Liver (tissue), 9 donors: ENCODE data around the gene TEX261. TPM values are rescaled to one million over a fixed set of nuclear protein-coding genes. Genes with fewer than 3 reads are reported as not detected.
A peak's percentile ranks its signal among the peaks of the same experiment; 100 is the strongest.

Source experiments
- DNase-seq: peaks from one replicate; pipeline ENCODE4 v3.0.0-alpha.2; 2017; ENCODE audit warnings: low spot score
- H3K27ac ChIP-seq, 2 donors: one replicate each; pipeline ENCODE4 v1.7.0; 2013; ENCODE audit warnings: inconsistent platforms in 2 of 2, low read length in 2 of 2, control low read depth in 1 of 2, low read depth in 1 of 2, mild to moderate bottlenecking in 1 of 2
- H3K27me3 ChIP-seq, 4 donors: one replicate each; pipeline versions ENCODE4 v1.6.1 to v1.7.0; 2013; ENCODE audit warnings: low read length in 3 of 4, inconsistent platforms in 1 of 4, mild to moderate bottlenecking in 1 of 4, moderate library complexity in 1 of 4; ENCODE audit not compliant: control insufficient read depth in 4 of 4, insufficient read depth in 4 of 4
- H3K36me3 ChIP-seq, 4 donors: one replicate each; pipeline versions ENCODE4 v1.6.1 to v1.7.0; 2013; ENCODE audit warnings: low read length in 3 of 4, mild to moderate bottlenecking in 3 of 4, low read depth in 1 of 4, moderate library complexity in 1 of 4; ENCODE audit not compliant: control insufficient read depth in 4 of 4, insufficient read depth in 3 of 4
- H3K4me1 ChIP-seq, 4 donors: one replicate each; pipeline versions ENCODE4 v1.6.1 to v1.7.0; 2013; ENCODE audit warnings: low read length in 3 of 4, mild to moderate bottlenecking in 3 of 4, moderate library complexity in 1 of 4; ENCODE audit not compliant: control insufficient read depth in 4 of 4, insufficient read depth in 4 of 4
- H3K4me3 ChIP-seq, 3 donors: one replicate each; pipeline versions ENCODE4 v1.6.1 to v1.7.0; 2013; ENCODE audit warnings: low read length in 3 of 3, control low read depth in 1 of 3, low read depth in 1 of 3, mild to moderate bottlenecking in 1 of 3
- H3K9ac ChIP-seq, 2 donors: one replicate each; pipeline ENCODE4 v1.7.0; 2013; ENCODE audit warnings: low read length in 2 of 2, mild to moderate bottlenecking in 2 of 2, moderate library complexity in 2 of 2, control low read depth in 1 of 2, low read depth in 1 of 2
- H3K9me3 ChIP-seq, 4 donors: one replicate each; pipeline versions ENCODE4 v1.6.1 to v1.7.0; 2013; ENCODE audit warnings: low read length in 3 of 4; ENCODE audit not compliant: control insufficient read depth in 4 of 4
- ATF3 ChIP-seq: IDR thresholded peaks from 2 replicates; pipeline ENCODE4 v1.6.1; 2016; ENCODE audit warnings: antibody characterized with exemption
- CTCF ChIP-seq: fragments of 150-350 bp; IDR thresholded peaks from 2 replicates; pipeline ENCODE4 v1.5.1; 2017; ENCODE audit warnings: improper control_type of control experiment, low read depth, low read length; ENCODE audit not compliant: missing input control
- EGR1 ChIP-seq, 2 donors: IDR thresholded peaks; 2 replicates each; pipeline ENCODE4 v1.6.1; 2016 to 2018; ENCODE audit warnings: antibody characterized with exemption in 2 of 2, low read depth in 2 of 2
- FOXA1 ChIP-seq: IDR thresholded peaks from 2 replicates; pipeline ENCODE4 v1.6.1; 2016; ENCODE audit warnings: antibody characterized with exemption
- FOXA2 ChIP-seq: IDR thresholded peaks from 2 replicates; pipeline ENCODE4 v1.6.1; 2016; ENCODE audit warnings: antibody characterized with exemption
- GABPA ChIP-seq, 2 donors: IDR thresholded peaks in 1 of 2; conservative IDR thresholded peaks in 1 of 2; 2 replicates each; pipeline ENCODE4 v1.6.1; 2016; ENCODE audit warnings: antibody characterized with exemption in 2 of 2, mild to moderate bottlenecking in 1 of 2, moderate library complexity in 1 of 2
- HNF4A ChIP-seq, 2 donors: conservative IDR thresholded peaks; 2 replicates each; pipeline ENCODE4 v1.6.1; 2016; ENCODE audit warnings: antibody characterized with exemption in 2 of 2, mild to moderate bottlenecking in 2 of 2
- HNF4G ChIP-seq: IDR thresholded peaks from 2 replicates; pipeline ENCODE4 v1.6.1; 2016; ENCODE audit warnings: antibody characterized with exemption
- JUND ChIP-seq, 2 donors: IDR thresholded peaks; 2 replicates each; pipeline ENCODE4 v1.6.1; 2016; ENCODE audit warnings: antibody characterized with exemption in 2 of 2
- MAX ChIP-seq: IDR thresholded peaks from 2 replicates; pipeline ENCODE4 v1.6.1; 2016; ENCODE audit warnings: antibody characterized with exemption
- NR2F2 ChIP-seq: IDR thresholded peaks from 2 replicates; pipeline ENCODE4 v1.6.1; 2016; ENCODE audit warnings: antibody characterized with exemption
- RAD21 ChIP-seq, 2 donors: IDR thresholded peaks; 2 replicates each; pipeline ENCODE4 v1.6.1; 2016; ENCODE audit warnings: antibody characterized with exemption in 2 of 2, mild to moderate bottlenecking in 2 of 2
- REST ChIP-seq: IDR thresholded peaks from 2 replicates; pipeline ENCODE4 v1.6.1; 2016; ENCODE audit warnings: antibody characterized with exemption, mild to moderate bottlenecking
- RXRA ChIP-seq, 2 donors: IDR thresholded peaks; 2 replicates each; pipeline ENCODE4 v1.6.1; 2017 to 2018; ENCODE audit warnings: antibody characterized with exemption in 2 of 2, mild to moderate bottlenecking in 1 of 2
- SP1 ChIP-seq: IDR thresholded peaks from 2 replicates; pipeline ENCODE4 v1.6.1; 2018; ENCODE audit warnings: antibody characterized with exemption, mild to moderate bottlenecking
- TAF1 ChIP-seq: conservative IDR thresholded peaks from 2 replicates; pipeline ENCODE4 v1.6.1; 2016; ENCODE audit warnings: antibody characterized with exemption, mild to moderate bottlenecking
- YY1 ChIP-seq: IDR thresholded peaks from 2 replicates; pipeline ENCODE4 v1.6.1; 2016; ENCODE audit warnings: antibody characterized with exemption, mild to moderate bottlenecking
- ZBTB33 ChIP-seq: IDR thresholded peaks from 2 replicates; pipeline ENCODE4 v1.6.1; 2016; ENCODE audit warnings: antibody characterized with exemption
- WGBS: extraction: QIAGEN DNeasy Blood & Tissue Kit; methylation state at CpG from one replicate; pipeline ENCODE4 v1.1.7; 2013; 5-methylcytosine and 5-hydroxymethylcytosine counted together
- polyA plus RNA-seq, 2 donors: library from polyadenylated mRNA; stranded (reverse) in 1 of 2; unstranded in 1 of 2; fragments of 200-250 nt in 1 of 2; fragments of >200 nt in 1 of 2; fragmentation: Nextera tagmentation in 1 of 2; extraction: Ambion mirVana in 1 of 2; gene quantifications; one replicate each; pipeline versions ENCODE4 v1.2.1 to v1.2.3, GENCODE V29; 2013 to 2015
- total RNA-seq, 2 donors: library from RNA; depleted of rRNA; stranded (reverse); fragments of >200 nt; gene quantifications; one replicate each; pipeline ENCODE4 v1.2.3, GENCODE V29; 2014
- donor health status: healthy.
- donor health status: healthy.
- donor health status: healthy.
- donor health status: healthy.
- donor health status: healthy.

The TEX261 gene
- total and polyA plus RNA-seq, 4 donors = 14.2 to 54.8 (median 24.4) TPM

GRCh38 chr2:70984576-70985282, 9.9 kb downstream of the TEX261 start:
- TF ChIP-seq ATF3 (no peak), RAD21 (IDR thresholded peaks at IDR 0.05) (peak; percentile 34 to 77), CTCF (peak; percentile 51), JUND (IDR thresholded peaks at IDR 0.05) (no peak), MAX (no peak), NR2F2 (no peak)
- 51% methylated on average over 32 of the region's 32 CpGs for WGBS
- Histone ChIP-seq H3K9ac (no peak overlapping the region), H3K27me3 (no peaks in the 10 kb centered on the region), H3K4me1 (no peaks in the 10 kb centered on the region), H3K4me3 (no peak overlapping the region), H3K9me3 (no peaks in the 10 kb centered on the region), H3K27ac (no peak overlapping the region), H3K36me3 (peaks cover 8 to 41% (median 23%) of the 10 kb centered on the region in 4 donors)
- DNase-seq = peak; percentile 78

GRCh38 chr2:70984228-70984575, 10.5 kb downstream of the TEX261 start:
- TF ChIP-seq NR2F2 = no peak
- no peak for TF ChIP-seq ZBTB33
- TF ChIP-seq MAX = no peak
- no peak for TF ChIP-seq FOXA1
- no peak for TF ChIP-seq ATF3
- no peak for TF ChIP-seq RXRA (IDR thresholded peaks at IDR 0.05)
- no peak for TF ChIP-seq GABPA (IDR thresholded peaks at IDR 0.05 in 1 of 2, conservative IDR thresholded peaks at IDR 0.05 in 1 of 2)
- TF ChIP-seq HNF4A (conservative IDR thresholded peaks at IDR 0.05) = no peak
- TF ChIP-seq REST = no peak
- TF ChIP-seq SP1 = no peak
- TF ChIP-seq YY1 = no peak
- no peak for TF ChIP-seq JUND (IDR thresholded peaks at IDR 0.05)
- no peak for TF ChIP-seq EGR1 (IDR thresholded peaks at IDR 0.05; ENCODE audit: low read depth in 2 of 2)
- TF ChIP-seq CTCF = no peak
- TF ChIP-seq TAF1 = no peak
- no peak for TF ChIP-seq RAD21 (IDR thresholded peaks at IDR 0.05)
- TF ChIP-seq FOXA2 = no peak
- no peak for TF ChIP-seq HNF4G
- DNase-seq = no peak
- WGBS = 92% methylated on average over 3 of the region's 3 CpGs

More at GRCh38 chr2:70984228-70984575, 10.5 kb downstream of the TEX261 start:
- H3K4me3 ChIP-seq = no peak overlapping the region
- H3K9ac ChIP-seq = no peak overlapping the region
- no peaks in the 10 kb centered on the region for H3K4me1 ChIP-seq
- H3K27me3 ChIP-seq = no peaks in the 10 kb centered on the region
- no peaks in the 10 kb centered on the region for H3K9me3 ChIP-seq
- H3K27ac ChIP-seq = no peak overlapping the region
- H3K36me3 ChIP-seq = peaks cover 8 to 36% (median 21%) of the 10 kb centered on the region in 4 donors
